ENCODE measurements around the gene GPX3.

The GPX3 gene

GRCh38 chr5:151038412-151038745, 18.0 kb downstream of the GPX3 start:
- TF ChIP-seq, protein P1, sequence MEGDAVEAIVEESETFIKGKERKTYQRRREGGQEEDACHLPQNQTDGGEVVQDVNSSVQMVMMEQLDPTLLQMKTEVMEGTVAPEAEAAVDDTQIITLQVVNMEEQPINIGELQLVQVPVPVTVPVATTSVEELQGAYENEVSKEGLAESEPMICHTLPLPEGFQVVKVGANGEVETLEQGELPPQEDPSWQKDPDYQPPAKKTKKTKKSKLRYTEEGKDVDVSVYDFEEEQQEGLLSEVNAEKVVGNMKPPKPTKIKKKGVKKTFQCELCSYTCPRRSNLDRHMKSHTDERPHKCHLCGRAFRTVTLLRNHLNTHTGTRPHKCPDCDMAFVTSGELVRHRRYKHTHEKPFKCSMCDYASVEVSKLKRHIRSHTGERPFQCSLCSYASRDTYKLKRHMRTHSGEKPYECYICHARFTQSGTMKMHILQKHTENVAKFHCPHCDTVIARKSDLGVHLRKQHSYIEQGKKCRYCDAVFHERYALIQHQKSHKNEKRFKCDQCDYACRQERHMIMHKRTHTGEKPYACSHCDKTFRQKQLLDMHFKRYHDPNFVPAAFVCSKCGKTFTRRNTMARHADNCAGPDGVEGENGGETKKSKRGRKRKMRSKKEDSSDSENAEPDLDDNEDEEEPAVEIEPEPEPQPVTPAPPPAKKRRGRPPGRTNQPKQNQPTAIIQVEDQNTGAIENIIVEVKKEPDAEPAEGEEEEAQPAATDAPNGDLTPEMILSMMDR (IDR thresholded peaks at IDR 0.05; ENCODE audit: control insufficient read depth, extremely low read depth, insufficient read depth), result no peak
- DNase-seq (ENCODE audit: low read depth), result no peak
- no peak overlapping the region for H3K4me3 ChIP-seq (ENCODE audit: low read depth, low read length)

GRCh38 chr5:151038801-151039238, 18.4 kb downstream of the GPX3 start:
- TF ChIP-seq, protein P1 (IDR thresholded peaks at IDR 0.05; ENCODE audit: control insufficient read depth, extremely low read depth, insufficient read depth), result no peak
- DNase-seq (ENCODE audit: low read depth), result no peak

DNA sequence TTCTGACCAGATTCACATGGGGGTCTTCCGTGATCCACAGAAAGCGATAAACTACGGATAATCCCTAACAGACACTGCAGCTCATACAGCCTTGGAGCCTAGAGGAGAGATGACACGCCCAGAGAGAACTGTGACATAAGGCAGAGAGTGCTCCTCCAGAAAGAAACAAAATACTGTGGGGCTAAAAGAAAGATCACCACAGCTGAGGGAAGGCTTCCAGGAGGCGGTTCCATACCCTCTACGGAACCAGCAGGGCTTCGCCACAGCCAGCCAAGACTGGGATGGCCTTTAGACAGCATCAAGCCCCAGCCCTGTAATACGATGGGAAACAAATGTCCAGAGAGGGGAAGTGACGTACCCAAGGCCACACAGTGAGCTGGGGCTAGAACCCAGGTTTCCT, 19.3 kb downstream of the GPX3 start:
- no peak overlapping the region for H3K4me3 ChIP-seq (ENCODE audit: low read depth, low read length)
- TF ChIP-seq, protein P1 (IDR thresholded peaks at IDR 0.05; ENCODE audit: control insufficient read depth, extremely low read depth, insufficient read depth), result no peak
- no peak for DNase-seq (ENCODE audit: low read depth)

More at GRCh38 chr5:151038801-151039238, 18.4 kb downstream of the GPX3 start:
- H3K4me3 ChIP-seq (ENCODE audit: low read depth, low read length), result no peak overlapping the region

- no peak overlapping the region for H3K4me3 ChIP-seq (ENCODE audit: low read depth, low read length)
- TF ChIP-seq, protein P1 (IDR thresholded peaks at IDR 0.05; ENCODE audit: control insufficient read depth, extremely low read depth, insufficient read depth), result no peak
- DNase-seq (ENCODE audit: low read depth), result no peak
Observed at GRCh38 chr5:151040211-151040747, 19.9 kb downstream of the GPX3 start.

DNA sequence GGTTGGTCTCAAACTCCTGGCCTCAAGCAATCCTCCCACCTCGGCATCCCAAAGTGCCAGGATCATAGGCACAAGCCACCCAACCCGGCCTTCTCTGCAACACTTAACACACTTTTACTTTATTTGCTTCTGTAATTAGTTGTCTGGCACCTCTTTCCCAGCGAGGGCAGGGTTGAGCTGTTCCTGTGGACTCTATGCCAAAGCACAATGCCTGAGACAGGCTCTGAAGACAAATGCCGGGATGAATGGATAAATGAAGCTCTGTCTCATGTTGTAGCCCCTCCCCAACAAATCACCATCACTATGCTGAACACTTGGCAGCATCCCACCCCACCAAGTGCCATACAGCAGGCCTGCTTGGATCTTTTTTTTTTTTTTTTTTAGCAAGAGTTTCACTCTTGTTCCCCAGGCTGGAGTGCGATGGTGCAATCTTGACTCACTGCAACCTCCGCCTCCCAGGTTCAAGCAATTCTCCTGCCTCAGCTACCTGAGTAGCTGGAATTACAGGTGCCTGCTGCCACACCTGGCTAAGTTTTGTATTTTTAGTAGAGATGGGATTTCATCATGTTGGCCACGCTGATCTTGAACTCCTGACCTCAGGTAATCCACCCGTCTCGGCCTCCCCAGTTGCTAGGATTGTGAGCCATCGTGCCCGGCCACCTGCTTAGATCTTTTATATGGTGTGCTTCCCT, 21.3 kb downstream of the GPX3 start:
- no peak for DNase-seq (ENCODE audit: low read depth)
- TF ChIP-seq, protein P1 (IDR thresholded peaks at IDR 0.05; ENCODE audit: control insufficient read depth, extremely low read depth, insufficient read depth), result no peak
- no peak overlapping the region for H3K4me3 ChIP-seq (ENCODE audit: low read depth, low read length)

DNA sequence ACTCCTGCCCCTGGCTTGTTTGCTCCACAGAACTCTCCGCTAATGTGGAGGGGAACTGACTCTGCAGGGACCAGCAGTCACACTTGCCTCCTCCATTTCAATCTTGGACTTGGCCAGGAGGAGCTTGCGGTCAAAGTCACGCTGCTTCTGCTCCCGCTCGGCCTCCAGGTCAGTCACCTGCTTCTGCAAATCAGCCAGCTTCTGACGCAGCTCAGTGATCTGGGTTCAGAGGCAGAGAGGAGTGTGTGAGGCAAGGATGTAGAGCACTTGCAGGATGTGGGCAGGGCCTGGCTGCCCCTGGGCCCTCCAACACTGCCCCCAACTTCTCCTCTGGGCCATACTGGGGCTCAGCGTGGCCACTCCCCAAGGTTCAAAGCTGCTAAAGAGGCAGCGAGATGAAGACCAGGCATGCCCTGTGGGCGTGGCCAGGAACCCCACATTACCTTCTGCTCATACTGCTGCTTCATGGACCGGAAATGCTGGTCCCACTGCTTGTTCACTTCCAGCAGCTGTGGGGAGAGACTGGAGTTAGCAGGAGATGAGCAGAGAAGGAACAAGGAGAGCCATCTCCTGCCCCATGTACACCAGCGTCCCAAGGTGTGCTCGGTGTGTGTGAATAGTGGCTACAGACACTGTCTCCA, 22.2 kb downstream of the GPX3 start:
- H3K4me3 ChIP-seq (ENCODE audit: low read depth, low read length), result no peak overlapping the region
- DNase-seq (ENCODE audit: low read depth), result no peak

More for the DNA sequence above, 22.2 kb downstream of the GPX3 start:
- TF ChIP-seq, protein P1 (IDR thresholded peaks at IDR 0.05; ENCODE audit: control insufficient read depth, extremely low read depth, insufficient read depth), result no peak

Measured in LNCaP clone FGC (cell line).